IPS-15b (cell line): ENCODE data around the gene CDH1.

Experiments used
- H3K27me3 ChIP-seq: one replicate; pipeline ENCODE4 v1.6.1; 2013; ENCODE audit warnings: low read length; ENCODE audit not compliant: control insufficient read depth, insufficient read depth
- H3K36me3 ChIP-seq: one replicate; pipeline ENCODE4 v1.6.1; 2013; ENCODE audit warnings: low read length; ENCODE audit not compliant: control insufficient read depth, insufficient read depth
- H3K4me1 ChIP-seq: one replicate; pipeline ENCODE4 v1.6.1; 2013; ENCODE audit warnings: mild to moderate bottlenecking, low read length; ENCODE audit not compliant: control insufficient read depth, insufficient read depth
- H3K4me3 ChIP-seq: one replicate; pipeline ENCODE4 v1.5.1; 2013; ENCODE audit warnings: low read depth, low read length
- H3K9ac ChIP-seq: one replicate; pipeline ENCODE4 v1.6.1; 2013; ENCODE audit warnings: low read depth, mild to moderate bottlenecking, low read length
- H3K9me3 ChIP-seq: one replicate; pipeline ENCODE4 v1.6.1; 2013; ENCODE audit warnings: mild to moderate bottlenecking, low read length; ENCODE audit not compliant: control insufficient read depth, insufficient read depth

The CDH1 gene

GRCh38 chr16:68768175-68768574 lies 31.1 kb downstream of the CDH1 start:
- Histone ChIP-seq H3K27me3 (no peaks in the 10 kb centered on the region), H3K9ac (no peak overlapping the region), H3K4me1 (peaks cover 15% of the 10 kb centered on the region), H3K9me3 (no peaks in the 10 kb centered on the region), H3K36me3 (peaks cover 18% of the 10 kb centered on the region), H3K4me3 (no peak overlapping the region)

GRCh38 chr16:68768771-68769170 lies 31.7 kb downstream of the CDH1 start:
- Histone ChIP-seq H3K9ac (no peak overlapping the region), H3K27me3 (no peaks in the 10 kb centered on the region), H3K4me3 (no peak overlapping the region), H3K9me3 (no peaks in the 10 kb centered on the region), H3K36me3 (peaks cover 18% of the 10 kb centered on the region), H3K4me1 (peaks cover 13% of the 10 kb centered on the region)

- Histone ChIP-seq H3K4me3 (no peak overlapping the region), H3K27me3 (no peaks in the 10 kb centered on the region), H3K9ac (no peak overlapping the region), H3K4me1 (peaks cover under 1% of the 10 kb centered on the region), H3K9me3 (no peaks in the 10 kb centered on the region), H3K36me3 (peaks cover 20% of the 10 kb centered on the region)
Measured at GRCh38 chr16:68770671-68771070, 33.6 kb downstream of the CDH1 start.

GRCh38 chr16:68772030-68772681 lies 35.1 kb downstream of the CDH1 start:
- Histone ChIP-seq H3K4me1 (no peaks in the 10 kb centered on the region), H3K9ac (no peak overlapping the region), H3K4me3 (no peak overlapping the region), H3K36me3 (peaks cover 20% of the 10 kb centered on the region), H3K9me3 (no peaks in the 10 kb centered on the region), H3K27me3 (no peaks in the 10 kb centered on the region)

GRCh38 chr16:68772871-68773270 lies 35.8 kb downstream of the CDH1 start:
- H3K9ac ChIP-seq = no peak overlapping the region
- H3K4me1 ChIP-seq = no peaks in the 10 kb centered on the region

GRCh38 chr16:68774982-68775634 lies 38.0 kb downstream of the CDH1 start:
- Histone ChIP-seq H3K9ac (no peak overlapping the region), H3K27me3 (no peaks in the 10 kb centered on the region), H3K9me3 (no peaks in the 10 kb centered on the region), H3K4me1 (peaks cover 12% of the 10 kb centered on the region), H3K36me3 (peaks cover 20% of the 10 kb centered on the region), H3K4me3 (no peak overlapping the region)

More at GRCh38 chr16:68772871-68773270, 35.8 kb downstream of the CDH1 start:
- Histone ChIP-seq H3K36me3 (peaks cover 20% of the 10 kb centered on the region), H3K27me3 (no peaks in the 10 kb centered on the region), H3K4me3 (no peak overlapping the region), H3K9me3 (no peaks in the 10 kb centered on the region)

- Histone ChIP-seq H3K9ac (no peak overlapping the region), H3K4me3 (no peak overlapping the region), H3K36me3 (peaks cover 7% of the 10 kb centered on the region), H3K4me1 (peaks cover 17% of the 10 kb centered on the region), H3K9me3 (no peaks in the 10 kb centered on the region), H3K27me3 (no peaks in the 10 kb centered on the region)
Measured at GRCh38 chr16:68776821-68777485, 39.9 kb downstream of the CDH1 start.

- Histone ChIP-seq H3K36me3 (peaks cover 4% of the 10 kb centered on the region), H3K4me3 (no peak overlapping the region)
Measured at GRCh38 chr16:68778551-68779231, 41.6 kb downstream of the CDH1 start.

GRCh38 chr16:68779891-68780290 lies 42.8 kb downstream of the CDH1 start:
- Histone ChIP-seq H3K36me3 (peaks cover 4% of the 10 kb centered on the region), H3K27me3 (no peaks in the 10 kb centered on the region), H3K9ac (no peak overlapping the region), H3K9me3 (no peaks in the 10 kb centered on the region), H3K4me1 (peaks cover 17% of the 10 kb centered on the region), H3K4me3 (no peak overlapping the region)

More at GRCh38 chr16:68778551-68779231, 41.6 kb downstream of the CDH1 start:
- Histone ChIP-seq H3K9ac (no peak overlapping the region), H3K4me1 (peaks cover 17% of the 10 kb centered on the region), H3K27me3 (no peaks in the 10 kb centered on the region), H3K9me3 (no peaks in the 10 kb centered on the region)

GRCh38 chr16:68781784-68782183 lies 44.7 kb downstream of the CDH1 start:
- H3K9me3 ChIP-seq = no peaks in the 10 kb centered on the region
- no peak overlapping the region for H3K4me3 ChIP-seq
- H3K9ac ChIP-seq = no peak overlapping the region
- H3K4me1 ChIP-seq = peaks cover 17% of the 10 kb centered on the region
- no peaks in the 10 kb centered on the region for H3K27me3 ChIP-seq
- peaks cover 2% of the 10 kb centered on the region for H3K36me3 ChIP-seq

- Histone ChIP-seq H3K36me3 (peaks cover 2% of the 10 kb centered on the region), H3K9me3 (no peaks in the 10 kb centered on the region), H3K9ac (no peak overlapping the region), H3K27me3 (no peaks in the 10 kb centered on the region), H3K4me3 (no peak overlapping the region), H3K4me1 (peaks cover 17% of the 10 kb centered on the region)
Measured at GRCh38 chr16:68782198-68783174, 45.4 kb downstream of the CDH1 start.
